HG03469 (cell line): ENCODE results near the gene PITPNM1.

ENCODE experiments used
- ATAC-seq: cut with Tn5 transposase; IDR thresholded peaks from one replicate; pipeline ENCODE4 v1.9.1; 2021; ENCODE audit warnings: mild to moderate bottlenecking, moderate library complexity, moderate number of reproducible peaks; ENCODE audit not compliant: unreplicated experiment

The PITPNM1 gene

DNA sequence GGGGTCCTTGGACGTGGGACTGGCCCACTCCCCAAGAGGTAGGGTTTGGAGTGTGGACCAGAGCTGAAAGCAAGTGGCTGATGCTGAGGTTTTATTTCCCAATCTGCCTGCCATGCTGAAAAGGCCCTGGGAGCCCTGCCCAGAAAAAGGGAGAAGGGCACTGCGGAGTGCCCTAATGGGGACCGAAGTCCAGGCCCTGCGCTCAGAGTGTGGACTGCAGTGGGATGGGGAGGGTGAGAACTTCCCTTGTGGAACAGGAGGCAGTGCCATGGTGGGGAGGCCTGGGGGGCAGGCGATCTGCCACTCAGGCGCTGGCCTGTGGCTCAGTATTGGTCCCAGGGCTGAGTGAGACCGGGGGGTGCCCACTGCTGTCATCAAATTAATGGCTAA is 56.9 kb downstream of the PITPNM1 start:
- no peak for ATAC-seq

DNA sequence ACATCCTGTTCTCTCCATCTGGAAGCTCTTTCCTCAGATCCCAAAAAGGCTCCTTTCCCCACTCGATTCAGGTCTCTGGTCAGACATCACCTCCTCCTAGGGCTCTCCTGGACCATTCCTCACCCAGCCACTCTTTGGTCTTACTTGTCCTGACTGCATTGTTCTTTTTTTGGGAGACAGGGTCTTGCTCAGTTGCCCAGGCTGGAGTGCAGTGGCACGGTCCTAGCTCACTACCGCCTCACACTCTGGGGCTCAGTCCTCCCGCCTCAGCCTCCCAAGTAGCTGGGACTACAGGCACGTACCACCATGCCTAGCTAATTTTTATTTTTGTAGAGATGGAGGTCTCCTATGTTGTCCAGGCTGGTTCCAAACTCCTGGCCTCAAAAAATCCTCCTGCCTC is 59.6 kb downstream of the PITPNM1 start:
- ATAC-seq = no peak

DNA sequence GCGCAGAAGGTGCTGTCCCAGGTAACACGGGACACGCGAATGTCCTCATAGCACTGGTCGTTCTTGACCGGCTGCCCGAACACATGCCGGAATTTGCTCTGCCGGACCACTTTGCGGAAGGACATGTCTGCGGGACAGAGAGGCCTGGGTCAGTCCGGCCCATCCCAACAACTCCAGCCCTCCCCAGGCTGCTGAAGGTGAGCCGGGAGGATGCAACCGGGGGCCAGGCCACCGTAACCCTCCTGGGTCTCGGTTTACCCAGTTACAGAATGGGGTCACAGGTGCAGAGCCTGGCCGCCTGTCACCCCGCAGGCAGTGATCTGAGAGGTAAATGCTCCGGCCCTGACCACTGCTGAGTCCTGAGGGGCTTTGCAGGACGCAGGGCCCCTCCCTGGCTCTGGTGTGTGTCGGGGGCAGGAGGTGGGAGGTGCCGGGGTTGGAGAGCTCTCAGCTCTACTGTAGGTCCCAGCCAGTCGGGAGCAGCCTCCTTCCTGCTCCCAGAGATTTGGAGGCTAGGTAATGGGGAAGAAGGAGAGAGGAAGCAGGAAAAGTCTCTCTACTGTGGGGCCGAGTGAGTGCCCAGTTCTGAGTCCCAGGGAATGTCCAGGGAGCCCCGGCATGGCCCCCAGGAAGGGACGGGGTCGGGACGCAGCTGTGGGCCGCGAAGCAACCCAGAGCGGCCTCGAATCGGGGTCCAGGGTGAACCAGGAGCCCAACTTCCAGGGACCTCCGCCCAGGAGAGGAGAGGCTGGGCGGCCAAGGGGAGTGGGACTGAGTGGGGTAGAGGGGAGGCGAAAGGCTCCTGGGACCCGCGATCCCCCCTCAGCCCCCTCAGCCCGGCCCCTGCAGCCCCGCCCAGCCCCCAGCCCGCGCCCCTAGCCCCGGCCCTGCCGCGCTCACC is 62.4 kb downstream of the PITPNM1 start:
- no peak for ATAC-seq
